GM12878 (cell line): ENCODE results near the gene OXCT2. TPM values are rescaled to one million over a fixed set of nuclear protein-coding genes. Genes with fewer than 3 reads are reported as not detected.
A peak's percentile ranks its signal among the peaks of the same experiment; 100 is the strongest.

Experiments used
- ATAC-seq: fragments of 200-7000 bp; cut with Tn5 transposase; 3 replicates; pipeline ENCODE4 v1.9.1; 2020; ENCODE audit warnings: mild to moderate bottlenecking, moderate library complexity
- BruUV-seq: library from RNA; stranded (reverse); fragments of 400-500 nt; replicated peaks from 2 replicates; lab custom pipeline; 2021; lab: Mats Ljungman, UMichigan
- CTCF ChIA-PET: fragments of 300-600 bp; sonication (Branson Sonifier 250); formaldehyde crosslinking; extraction: SDS; loops from one replicate; lab custom pipeline; 2021; ENCODE audit warnings: inconsistent platforms; lab: Yijun Ruan, JAX
- POLR2A ChIA-PET: fragments of 350-600 bp; formaldehyde crosslinking; extraction: SDS; loops from one replicate; lab custom pipeline; 2021; ENCODE audit warnings: inconsistent platforms; lab: Charles Lee
- RAD21 ChIA-PET: fragments of 300-600 bp; sonication (Branson Sonifier 250); formaldehyde crosslinking; loops from one replicate; lab custom pipeline; 2023; ENCODE audit warnings: antibody characterized with exemption; ENCODE audit not compliant: unreplicated experiment; lab: Charles Lee
- SMC1A ChIA-PET: fragments of 300-600 bp; sonication (Branson Sonifier 250); formaldehyde crosslinking; loops from one replicate; lab custom pipeline; 2023; ENCODE audit not compliant: unreplicated experiment, uncharacterized antibody; lab: Charles Lee
- DNase-seq: peaks from one replicate; pipeline ENCODE4 v3.0.0-alpha.2; 2011; ENCODE audit warnings: low read depth, low spot score
- FAIRE-seq: peaks from 3 replicates; lab custom pipeline; 2011; peaks lifted over from hg19 to GRCh38; lab: Jason Lieb, UNC
- H2AFZ ChIP-seq: 2 replicates; pipeline ENCODE4 v1.6.0; 2011; ENCODE audit warnings: low read depth, low read length, control low read depth; ENCODE audit not compliant: control insufficient read depth
- H3K27ac ChIP-seq: 2 replicates; pipeline ENCODE4 v1.5.1; 2011; ENCODE audit warnings: control low read depth; ENCODE audit not compliant: control insufficient read depth, insufficient read depth
- H3K27me3 ChIP-seq, 2 experiments: replicated peaks in 1 of 2; 2 replicates each; pipeline versions ENCODE4 v1.6.0 to v1.6.1; 2011; ENCODE audit warnings: low read length in 1 of 2; ENCODE audit not compliant: control insufficient read depth in 2 of 2, insufficient read depth in 2 of 2
- H3K36me3 ChIP-seq, 2 experiments: 2 replicates each; pipeline ENCODE4 v1.5.1; 2011; ENCODE audit warnings: low read length in 1 of 2; ENCODE audit not compliant: control insufficient read depth in 2 of 2, insufficient read depth in 2 of 2
- H3K4me1 ChIP-seq: 2 replicates; pipeline ENCODE4 v1.6.1; 2011; ENCODE audit warnings: mild to moderate bottlenecking, low read length, moderate library complexity, mixed read lengths; ENCODE audit not compliant: control insufficient read depth, insufficient read depth
- H3K4me2 ChIP-seq: 2 replicates; pipeline ENCODE4 v1.6.0; 2011; ENCODE audit warnings: control low read depth; ENCODE audit not compliant: control insufficient read depth, insufficient read depth
- H3K4me3 ChIP-seq: fragments of 200-600 bp; sonication (generic); 2 replicates; pipeline ENCODE4 v1.5.1; 2016
- H3K79me2 ChIP-seq: 2 replicates; pipeline ENCODE4 v1.6.0; 2011; ENCODE audit warnings: low read length; ENCODE audit not compliant: control insufficient read depth, insufficient read depth
- H3K9ac ChIP-seq: 2 replicates; pipeline ENCODE4 v1.8.0; 2011; ENCODE audit warnings: low read length, control low read depth, mixed read lengths; ENCODE audit not compliant: control insufficient read depth, insufficient read depth
- H3K9me3 ChIP-seq: replicated peaks from 3 replicates; pipeline ENCODE4 v1.5.1; 2011; ENCODE audit warnings: mild to moderate bottlenecking, low read length; ENCODE audit not compliant: control insufficient read depth, insufficient read depth
- H4K20me1 ChIP-seq: 2 replicates; pipeline ENCODE4 v1.6.0; 2011; ENCODE audit not compliant: control insufficient read depth, insufficient read depth
- BACH1 ChIP-seq: fragments of 450-650 bp; IDR thresholded peaks from 2 replicates; pipeline ENCODE4 v1.6.1; 2017; ENCODE audit warnings: mild to moderate bottlenecking, borderline replicate concordance
- KAT2A ChIP-seq: conservative IDR thresholded peaks from 2 replicates; pipeline ENCODE4 v1.6.1; 2011; ENCODE audit warnings: low read depth, low read length; ENCODE audit not compliant: control insufficient read depth
- RAD51 ChIP-seq: fragments of 450-650 bp; IDR thresholded peaks from 2 replicates; pipeline ENCODE4 v1.6.1; 2016; ENCODE audit warnings: moderate library complexity, mild to moderate bottlenecking, inconsistent platforms
- RCOR1 ChIP-seq: conservative IDR thresholded peaks from 2 replicates; pipeline ENCODE4 v1.6.1; 2012; ENCODE audit warnings: low read depth, low read length, improper control_type of control experiment
- SIN3A ChIP-seq: IDR thresholded peaks from 2 replicates; pipeline ENCODE4 v1.6.1; 2012; ENCODE audit warnings: low read depth, low read length, improper control_type of control experiment
- TARDBP ChIP-seq: IDR thresholded peaks from 2 replicates; pipeline ENCODE4 v1.6.1; 2016; ENCODE audit warnings: borderline replicate concordance
- TBL1XR1 ChIP-seq: IDR thresholded peaks from 2 replicates; pipeline ENCODE4 v1.6.1; 2012; ENCODE audit warnings: low read depth, low read length, improper control_type of control experiment
- WGBS: methylation state at CpG from one replicate; pipeline ENCODE4 v1.1.6; 2016; ENCODE audit warnings: low lambda C conversion rate; ENCODE audit not compliant: insufficient replicate concordance, insufficient coverage; ENCODE audit errors: missing lambda C conversion rate; 5-methylcytosine and 5-hydroxymethylcytosine counted together
- in situ Hi-C: fragments of 300-500 bp; cut with MboI; formaldehyde crosslinking; loops from 9 replicates; pipeline ENCODE4 v1.14.3; 2018; ENCODE audit warnings: mixed read lengths
- intact Hi-C: fragments of 100-400 bp; cut with micrococcal nuclease; formaldehyde crosslinking; loops from one replicate; pipeline ENCODE4 v1.14.2; 2022; ENCODE audit not compliant: unreplicated experiment
- polyA plus RNA-seq, 11 experiments: library from polyadenylated mRNA; depleted of rRNA in 4 of 11; unstranded in 6 of 11; stranded (reverse) in 5 of 11; fragments of >200 nt; fragmentation: Nextera tagmentation in 4 of 11; fragmentation: Illumina TruSeq in 1 of 11; extraction: Ambion mirVana in 4 of 11; extraction: Trizol in 1 of 11; gene quantifications; 1 replicate in 1 of 11; 2 replicates in 10 of 11; pipeline versions ENCODE4 v1.2.1 to v1.2.3, GENCODE V29; 2011 to 2016; ENCODE audit warnings: inconsistent platforms in 2 of 11, missing spikeins in 2 of 11, low read depth in 1 of 11
- total RNA-seq, 4 experiments: library from RNA; depleted of rRNA in 3 of 4; stranded (reverse); fragments of >200 nt in 3 of 4; fragmentation: Illumina TruSeq in 1 of 4; extraction: Trizol in 1 of 4; gene quantifications; 2 replicates each; pipeline versions ENCODE4 v1.2.1 to v1.2.3, GENCODE V29; 2013 to 2021
- TF ChIP-seq, protein P1 (sequence below): fragments of 450-650 bp; IDR thresholded peaks from 2 replicates; pipeline ENCODE4 v1.6.1; 2016; ENCODE audit warnings: mild to moderate bottlenecking

OXCT2 gene
- total and polyA plus RNA-seq, 10 of the 15 experiments (the other 5 are each of a cell fraction or from before 2014, with no cell fraction given) = 0.06 to 1.9 (median 0.59) TPM

- FAIRE-seq (no peak), ATAC-seq (no peak), DNase-seq (no peak)
- RAD21 ChIA-PET = no interaction called here
- SMC1A ChIA-PET = interaction anchor here (1.0 to 1.3 kb wide), 2 partner anchors 9 to 12 kb away, joined by 3 read pairs; no protein-coding TSS in a partner anchor
- CTCF ChIA-PET = interaction anchor here (0.9 kb wide), 1 partner anchor 11 kb away, joined by 3 read pairs; no protein-coding TSS in a partner anchor
- Histone ChIP-seq H3K4me2 (no peak overlapping the region), H3K4me3 (no peak overlapping the region), H3K36me3 (no peaks in the 10 kb centered on the region), H3K9ac (no peak overlapping the region), H2AFZ (no peak overlapping the region), H3K27ac (no peak overlapping the region), H3K9me3 (no peaks in the 10 kb centered on the region; the same call in 2 of the 3 replicates), H3K27me3 (no peaks in the 10 kb centered on the region), H4K20me1 (no peaks in the 10 kb centered on the region), H3K4me1 (peaks cover 14% of the 10 kb centered on the region), H3K79me2 (no peaks in the 10 kb centered on the region)
- WGBS = 61% methylated on average over 3 of the region's 3 CpGs
- TF ChIP-seq RAD51 (no peak), RCOR1 (no peak), BACH1 (no peak), SIN3A (no peak), TARDBP (no peak)
- in situ Hi-C loops = no loop called here
- POLR2A ChIA-PET = no interaction called here
- intact Hi-C loops = loop anchor here (10.0 kb wide), 1 partner anchor 264 kb away; no protein-coding TSS in a partner anchor
- no TSS peak for BruUV-seq
Observed at GRCh38 chr1:39729030-39729429, 42.1 kb downstream of the OXCT2 start.

DNA sequence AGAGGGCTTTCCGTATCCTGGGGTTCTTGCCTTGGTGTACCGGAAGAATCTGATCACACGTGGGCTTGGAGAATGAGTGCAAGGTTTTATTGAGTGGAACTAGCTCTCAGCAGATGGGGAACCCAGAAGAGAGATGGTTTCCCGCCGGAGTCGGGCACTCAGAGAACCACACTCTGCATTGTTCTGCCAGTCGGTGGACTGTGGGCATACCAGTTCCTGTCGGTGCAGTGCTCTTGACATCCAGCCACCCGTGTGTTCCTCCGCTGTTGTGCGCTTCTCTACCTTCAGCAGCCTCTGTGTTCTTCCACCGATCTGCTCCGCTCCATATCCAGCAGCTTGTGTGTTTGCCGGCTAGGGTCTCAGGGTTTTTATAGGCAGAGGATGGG, 43.2 kb downstream of the OXCT2 start:
- FAIRE-seq = no peak
- CTCF ChIA-PET = interaction anchor here (1.2 to 1.5 kb wide), 2 partner anchors 74 to 329 kb away, joined by 3 to 4 read pairs; no protein-coding TSS in a partner anchor

More for the DNA sequence above, 43.2 kb downstream of the OXCT2 start:
- RAD21 ChIA-PET = no interaction called here
- Histone ChIP-seq H4K20me1 (no peaks in the 10 kb centered on the region), H3K4me1 (peaks cover 14% of the 10 kb centered on the region), H2AFZ (peak overlapping the region; percentile 37), H3K9me3 (no peaks in the 10 kb centered on the region; the same call in 2 of the 3 replicates)
- in situ Hi-C loops = no loop called here
- no peak for DNase-seq
- 65% methylated on average over 14 of the region's 14 CpGs for WGBS
- TF ChIP-seq KAT2A (no peak), TBL1XR1 (no peak)
- TF ChIP-seq, protein P1, sequence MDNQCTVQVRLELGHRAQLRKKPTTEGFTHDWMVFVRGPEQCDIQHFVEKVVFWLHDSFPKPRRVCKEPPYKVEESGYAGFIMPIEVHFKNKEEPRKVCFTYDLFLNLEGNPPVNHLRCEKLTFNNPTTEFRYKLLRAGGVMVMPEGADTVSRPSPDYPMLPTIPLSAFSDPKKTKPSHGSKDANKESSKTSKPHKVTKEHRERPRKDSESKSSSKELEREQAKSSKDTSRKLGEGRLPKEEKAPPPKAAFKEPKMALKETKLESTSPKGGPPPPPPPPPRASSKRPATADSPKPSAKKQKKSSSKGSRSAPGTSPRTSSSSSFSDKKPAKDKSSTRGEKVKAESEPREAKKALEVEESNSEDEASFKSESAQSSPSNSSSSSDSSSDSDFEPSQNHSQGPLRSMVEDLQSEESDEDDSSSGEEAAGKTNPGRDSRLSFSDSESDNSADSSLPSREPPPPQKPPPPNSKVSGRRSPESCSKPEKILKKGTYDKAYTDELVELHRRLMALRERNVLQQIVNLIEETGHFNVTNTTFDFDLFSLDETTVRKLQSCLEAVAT = peak; percentile 57; the same call in 1 of the 2 replicates
- TF ChIP-seq, all 136 proteins: peak for 1
- SMC1A ChIA-PET = interaction anchor here (3.2 kb wide), 1 partner anchor 11 kb away, joined by 10 read pairs; the partner anchor contains the start of gene PPIE
- no peaks in the 10 kb centered on the region for H3K36me3 ChIP-seq
- H3K27ac ChIP-seq = no peak overlapping the region
- POLR2A ChIA-PET = no interaction called here
- H3K4me3 ChIP-seq = no peak overlapping the region
- BruUV-seq = no TSS peak
- H3K27me3 ChIP-seq = no peaks in the 10 kb centered on the region
- ATAC-seq = no peak
- H3K9ac ChIP-seq = no peak overlapping the region
- H3K4me2 ChIP-seq = peak overlapping the region; percentile 76
- intact Hi-C loops = loop anchor here (10.0 kb wide), 1 partner anchor 263 kb away; no protein-coding TSS in a partner anchor
- H3K79me2 ChIP-seq = no peaks in the 10 kb centered on the region
